SK-N-SH (cell line): ENCODE measurements around the gene CHD6. TPM values are rescaled to one million over a fixed set of nuclear protein-coding genes. Genes with fewer than 3 reads are reported as not detected.

Source experiments
- CTCF ChIA-PET: fragments of 300-600, 350-600 bp; formaldehyde crosslinking; extraction: SDS; loops from one replicate; lab custom pipeline; 2021; lab: Yijun Ruan, JAX
- POLR2A ChIA-PET: fragments of 350-600 bp; sonication (Branson Sonifier 250); formaldehyde crosslinking; extraction: SDS; loops from one replicate; lab custom pipeline; 2020; ENCODE audit warnings: antibody characterized with exemption, inconsistent platforms; lab: Yijun Ruan, JAX
- DNase-seq: peaks from one replicate; pipeline ENCODE4 v3.0.0; 2012
- H2AFZ ChIP-seq: fragments of 200-600 bp; sonication (generic); 2 replicates; pipeline ENCODE4 v1.8.1; 2016; ENCODE audit warnings: antibody characterized with exemption, mild to moderate bottlenecking, low read depth
- H3F3A ChIP-seq: fragments of 200-600 bp; sonication (generic); replicated peaks from 2 replicates; pipeline ENCODE3; 2016; ENCODE audit warnings: antibody characterized with exemption, mild to moderate bottlenecking; ENCODE audit not compliant: insufficient read depth
- H3K27ac ChIP-seq, 2 experiments: fragments of 200-500 bp in 1 of 2; fragments of 200-600 bp in 1 of 2; sonication (Bioruptor generic) in 1 of 2; sonication (generic), shearing (Covaris generic) in 1 of 2; 2 replicates each; pipeline versions ENCODE4 v1.5.1 to v1.6.1; 2014 to 2016; ENCODE audit warnings: low read depth in 2 of 2, inconsistent platforms in 1 of 2, low read length in 1 of 2, mild to moderate bottlenecking in 1 of 2, mixed read lengths in 1 of 2
- H3K27me3 ChIP-seq: fragments of 200-600 bp; sonication (generic), shearing (Covaris generic); 2 replicates; pipeline ENCODE4 v1.6.1; 2016; ENCODE audit warnings: mixed run types; ENCODE audit not compliant: insufficient read depth
- H3K36me3 ChIP-seq, 2 experiments: fragments of 200-500 bp in 1 of 2; fragments of 200-600 bp in 1 of 2; sonication (Bioruptor generic) in 1 of 2; sonication (generic) in 1 of 2; replicated peaks in 1 of 2; 2 replicates each; pipeline versions ENCODE3 to v1.5.1; 2014 to 2016; ENCODE audit warnings: low read length in 1 of 2, mild to moderate bottlenecking in 1 of 2; ENCODE audit not compliant: insufficient read depth in 2 of 2, control insufficient read depth in 1 of 2
- H3K4me1 ChIP-seq, 2 experiments: fragments of 200-500 bp in 1 of 2; fragments of 200-600 bp in 1 of 2; sonication (Bioruptor generic) in 1 of 2; sonication (generic), shearing (Covaris generic) in 1 of 2; 2 replicates each; pipeline versions ENCODE4 v1.5.1 to v1.6.1; 2014 to 2016; ENCODE audit warnings: low read depth in 1 of 2, low read length in 1 of 2, mixed run types in 1 of 2; ENCODE audit not compliant: insufficient read depth in 2 of 2, control insufficient read depth in 1 of 2
- H3K4me2 ChIP-seq: fragments of 200-600 bp; sonication (generic), shearing (Covaris generic); 2 replicates; pipeline ENCODE4 v1.6.1; 2017; ENCODE audit warnings: mixed run types
- H3K4me3 ChIP-seq, 2 experiments: fragments of 200-500 bp in 1 of 2; fragments of 200-600 bp in 1 of 2; sonication (Bioruptor generic) in 1 of 2; sonication (generic), shearing (Covaris generic) in 1 of 2; 2 replicates each; pipeline versions ENCODE4 v1.5.1 to v1.8.1; 2014 to 2016; ENCODE audit warnings: low read depth in 2 of 2, inconsistent platforms in 1 of 2, low read length in 1 of 2, mild to moderate bottlenecking in 1 of 2, mixed read lengths in 1 of 2, moderate library complexity in 1 of 2
- H3K79me2 ChIP-seq: fragments of 200-600 bp; sonication (generic); 2 replicates; pipeline ENCODE4 v1.8.1; 2017; ENCODE audit warnings: mild to moderate bottlenecking; ENCODE audit not compliant: insufficient read depth
- H3K9ac ChIP-seq: fragments of 200-600 bp; sonication (generic); 2 replicates; pipeline ENCODE4 v1.6.1; 2017; ENCODE audit warnings: mixed run types
- H3K9me2 ChIP-seq: fragments of 200-600 bp; sonication (generic); 2 replicates; pipeline ENCODE4 v1.6.1; 2017; ENCODE audit warnings: mixed run types
- H3K9me3 ChIP-seq: fragments of 200-600 bp; sonication (generic); 2 replicates; pipeline ENCODE4 v1.6.1; 2017; ENCODE audit warnings: mixed run types, mild to moderate bottlenecking, moderate library complexity
- H4K20me1 ChIP-seq: fragments of 200-600 bp; sonication (generic); 2 replicates; pipeline ENCODE4 v1.6.1; 2017; ENCODE audit warnings: mild to moderate bottlenecking, mixed run types; ENCODE audit not compliant: insufficient read depth
- EP300 ChIP-seq, 2 experiments: IDR thresholded peaks; 2 replicates each; pipeline versions ENCODE4 v1.4.0 to v1.6.1; 2012; ENCODE audit warnings: borderline replicate concordance in 1 of 2, low read depth in 1 of 2, low read length in 1 of 2
- EZH2phosphoT487 ChIP-seq: fragments of 200-600 bp; sonication (generic); IDR thresholded peaks from 2 replicates; pipeline ENCODE4 v1.6.1; 2017; ENCODE audit warnings: low read depth, mixed run types, mild to moderate bottlenecking, antibody characterized with exemption, moderate library complexity, borderline replicate concordance
- FOSL2 ChIP-seq: IDR thresholded peaks from 2 replicates; pipeline ENCODE4 v1.4.0; 2012; ENCODE audit warnings: low read depth, mild to moderate bottlenecking, moderate library complexity, borderline replicate concordance
- FOXJ3 ChIP-seq: sonication (generic); formaldehyde crosslinking; IDR thresholded peaks from 2 replicates; pipeline ENCODE4 v1.5.1; 2020; ENCODE audit warnings: mild to moderate bottlenecking, missing genetic modification reagents
- FOXM1 ChIP-seq: IDR thresholded peaks from 2 replicates; pipeline ENCODE4 v1.4.0; 2012; ENCODE audit warnings: low read depth, mild to moderate bottlenecking
- GABPA ChIP-seq: IDR thresholded peaks from 2 replicates; pipeline ENCODE4 v1.4.0; 2012; ENCODE audit warnings: low read depth, mild to moderate bottlenecking
- GATA2 ChIP-seq: sonication (generic); formaldehyde crosslinking; IDR thresholded peaks from 2 replicates; pipeline ENCODE4 v1.5.0; 2020; ENCODE audit warnings: mild to moderate bottlenecking, missing genetic modification reagents
- JUND ChIP-seq: IDR thresholded peaks from 2 replicates; pipeline ENCODE4 v1.4.0; 2012
- NFIC ChIP-seq: IDR thresholded peaks from 2 replicates; pipeline ENCODE4 v1.4.0; 2012; ENCODE audit warnings: borderline replicate concordance
- RAD21 ChIP-seq: IDR thresholded peaks from 2 replicates; pipeline ENCODE4 v1.6.1; 2012; ENCODE audit warnings: mild to moderate bottlenecking, low read length
- SMC3 ChIP-seq: IDR thresholded peaks from 2 replicates; pipeline ENCODE4 v1.6.1; 2012; ENCODE audit warnings: low read depth, low read length, improper control_type of control experiment
- TAF1 ChIP-seq: IDR thresholded peaks from 2 replicates; pipeline ENCODE4 v1.6.1; 2012; ENCODE audit warnings: low read depth, mild to moderate bottlenecking, low read length, moderate library complexity, borderline replicate concordance
- TEAD4 ChIP-seq: IDR thresholded peaks from 2 replicates; pipeline ENCODE4 v1.4.0; 2012; ENCODE audit warnings: mild to moderate bottlenecking, borderline replicate concordance; ENCODE audit not compliant: insufficient read depth
- YY1 ChIP-seq: IDR thresholded peaks from 2 replicates; pipeline ENCODE4 v1.4.0; 2012; ENCODE audit warnings: low read depth, mild to moderate bottlenecking
- WGBS: methylation state at CpG from one replicate; pipeline ENCODE4 v1.1.6; 2017; ENCODE audit warnings: low lambda C conversion rate; 5-methylcytosine and 5-hydroxymethylcytosine counted together
- polyA plus RNA-seq, 3 experiments: library from polyadenylated mRNA; depleted of rRNA; stranded (reverse); fragments of >200 nt; gene quantifications; 2 replicates each; pipeline ENCODE4 v1.2.3, GENCODE V29; 2012
- TF ChIP-seq, protein P1 (sequence below): IDR thresholded peaks from 2 replicates; pipeline ENCODE4 v1.6.1; 2012; ENCODE audit warnings: mild to moderate bottlenecking, low read depth, low read length, moderate library complexity
- TF ChIP-seq, protein P2 (sequence below): IDR thresholded peaks from 2 replicates; pipeline ENCODE4 v1.4.0; 2012; ENCODE audit warnings: low read depth, borderline replicate concordance
- TF ChIP-seq, protein P3 (sequence below): IDR thresholded peaks from 2 replicates; pipeline ENCODE4 v1.4.0; 2012; ENCODE audit warnings: low read depth

Gene CHD6
- polyA plus RNA-seq, 1 of the 3 experiments (the other 2 are of a cell fraction) = 7.1 TPM

DNA sequence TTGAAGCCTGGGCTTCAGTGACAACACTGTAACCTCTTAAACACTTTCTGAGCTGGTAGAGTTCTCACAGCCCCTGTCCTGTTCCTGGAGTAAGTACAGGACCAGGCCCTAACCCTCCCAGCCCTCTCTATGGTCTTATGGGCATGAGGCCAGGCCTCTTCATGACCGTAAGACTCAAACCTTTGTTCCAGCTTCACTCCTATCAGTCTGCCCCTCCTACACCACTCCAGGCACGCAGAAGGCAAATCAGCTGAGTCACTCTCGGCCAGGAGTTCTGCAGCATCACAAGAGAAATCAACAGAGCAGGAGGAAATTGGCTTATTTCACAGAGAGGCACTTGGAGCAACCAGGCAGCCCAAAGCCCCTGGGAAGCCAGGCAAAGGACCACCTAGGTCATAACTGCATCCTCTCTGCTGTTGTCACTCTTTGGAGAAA lies 25.3 kb upstream of the CHD6 start:
- Histone ChIP-seq H3K36me3 (no peaks in the 10 kb centered on the region), H4K20me1 (no peaks in the 10 kb centered on the region), H3K79me2 (no peaks in the 10 kb centered on the region), H3K9me2 (no peaks in the 10 kb centered on the region), H3K9ac (no peak overlapping the region), H3F3A (no peaks in the 10 kb centered on the region), H3K9me3 (no peaks in the 10 kb centered on the region), H3K4me3 (no peak overlapping the region), H3K4me2 (no peak overlapping the region; the same call in 1 of the 2 replicates), H3K4me1 (peaks cover 0 to 2% of the 10 kb centered on the region in 2 experiments; a peak in 1 of 4 replicates), H3K27ac (no peak overlapping the region), H2AFZ (no peak overlapping the region), H3K27me3 (peaks cover 4% of the 10 kb centered on the region; the same call in 1 of the 2 replicates)
- 13% methylated on average over 3 of the region's 3 CpGs for WGBS
- ChIA-PET CTCF (interaction anchor here (1.5 to 1.7 kb wide), 2 partner anchors 10 to 11 kb away, joined by 3 to 5 read pairs; no protein-coding TSS in a partner anchor), POLR2A (no interaction called here)
- DNase-seq = no peak
- TF ChIP-seq, protein P1, sequence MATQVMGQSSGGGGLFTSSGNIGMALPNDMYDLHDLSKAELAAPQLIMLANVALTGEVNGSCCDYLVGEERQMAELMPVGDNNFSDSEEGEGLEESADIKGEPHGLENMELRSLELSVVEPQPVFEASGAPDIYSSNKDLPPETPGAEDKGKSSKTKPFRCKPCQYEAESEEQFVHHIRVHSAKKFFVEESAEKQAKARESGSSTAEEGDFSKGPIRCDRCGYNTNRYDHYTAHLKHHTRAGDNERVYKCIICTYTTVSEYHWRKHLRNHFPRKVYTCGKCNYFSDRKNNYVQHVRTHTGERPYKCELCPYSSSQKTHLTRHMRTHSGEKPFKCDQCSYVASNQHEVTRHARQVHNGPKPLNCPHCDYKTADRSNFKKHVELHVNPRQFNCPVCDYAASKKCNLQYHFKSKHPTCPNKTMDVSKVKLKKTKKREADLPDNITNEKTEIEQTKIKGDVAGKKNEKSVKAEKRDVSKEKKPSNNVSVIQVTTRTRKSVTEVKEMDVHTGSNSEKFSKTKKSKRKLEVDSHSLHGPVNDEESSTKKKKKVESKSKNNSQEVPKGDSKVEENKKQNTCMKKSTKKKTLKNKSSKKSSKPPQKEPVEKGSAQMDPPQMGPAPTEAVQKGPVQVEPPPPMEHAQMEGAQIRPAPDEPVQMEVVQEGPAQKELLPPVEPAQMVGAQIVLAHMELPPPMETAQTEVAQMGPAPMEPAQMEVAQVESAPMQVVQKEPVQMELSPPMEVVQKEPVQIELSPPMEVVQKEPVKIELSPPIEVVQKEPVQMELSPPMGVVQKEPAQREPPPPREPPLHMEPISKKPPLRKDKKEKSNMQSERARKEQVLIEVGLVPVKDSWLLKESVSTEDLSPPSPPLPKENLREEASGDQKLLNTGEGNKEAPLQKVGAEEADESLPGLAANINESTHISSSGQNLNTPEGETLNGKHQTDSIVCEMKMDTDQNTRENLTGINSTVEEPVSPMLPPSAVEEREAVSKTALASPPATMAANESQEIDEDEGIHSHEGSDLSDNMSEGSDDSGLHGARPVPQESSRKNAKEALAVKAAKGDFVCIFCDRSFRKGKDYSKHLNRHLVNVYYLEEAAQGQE = no peak
- TF ChIP-seq TAF1 (no peak), FOXM1 (no peak), NFIC (no peak), SMC3 (no peak), RAD21 (no peak), EP300 (IDR thresholded peaks at IDR 0.05; ENCODE audit: borderline replicate concordance in 1 of 2, low read depth in 1 of 2, low read length in 1 of 2) (no peak), GABPA (no peak), TEAD4 (no peak), JUND (no peak)
- TF ChIP-seq, protein P2, sequence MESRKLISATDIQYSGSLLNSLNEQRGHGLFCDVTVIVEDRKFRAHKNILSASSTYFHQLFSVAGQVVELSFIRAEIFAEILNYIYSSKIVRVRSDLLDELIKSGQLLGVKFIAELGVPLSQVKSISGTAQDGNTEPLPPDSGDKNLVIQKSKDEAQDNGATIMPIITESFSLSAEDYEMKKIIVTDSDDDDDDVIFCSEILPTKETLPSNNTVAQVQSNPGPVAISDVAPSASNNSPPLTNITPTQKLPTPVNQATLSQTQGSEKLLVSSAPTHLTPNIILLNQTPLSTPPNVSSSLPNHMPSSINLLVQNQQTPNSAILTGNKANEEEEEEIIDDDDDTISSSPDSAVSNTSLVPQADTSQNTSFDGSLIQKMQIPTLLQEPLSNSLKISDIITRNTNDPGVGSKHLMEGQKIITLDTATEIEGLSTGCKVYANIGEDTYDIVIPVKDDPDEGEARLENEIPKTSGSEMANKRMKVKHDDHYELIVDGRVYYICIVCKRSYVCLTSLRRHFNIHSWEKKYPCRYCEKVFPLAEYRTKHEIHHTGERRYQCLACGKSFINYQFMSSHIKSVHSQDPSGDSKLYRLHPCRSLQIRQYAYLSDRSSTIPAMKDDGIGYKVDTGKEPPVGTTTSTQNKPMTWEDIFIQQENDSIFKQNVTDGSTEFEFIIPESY = no peak

DNA sequence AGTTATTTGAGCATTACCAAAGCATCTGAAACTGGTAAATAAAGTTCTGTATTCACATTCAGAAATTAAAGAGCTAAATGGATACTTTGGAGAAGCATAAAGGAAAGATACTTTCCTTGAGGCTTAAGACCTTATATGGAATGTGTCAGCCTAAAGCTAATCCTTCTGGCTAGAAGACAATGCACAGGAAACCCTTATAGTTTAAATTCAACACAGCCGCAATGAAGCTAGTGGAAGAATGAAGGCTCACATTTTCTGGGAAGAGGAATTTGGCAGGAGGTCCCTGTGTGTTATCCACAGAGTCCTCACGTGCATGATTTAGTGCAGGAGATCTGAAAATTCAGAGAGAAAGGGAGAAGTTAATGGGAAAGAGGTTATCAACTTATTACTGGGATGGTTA lies 21.5 kb upstream of the CHD6 start:
- Histone ChIP-seq H3K27me3 (no peaks in the 10 kb centered on the region), H3K9me2 (no peaks in the 10 kb centered on the region), H2AFZ (no peak overlapping the region), H3K4me1 (peaks cover 0 to 2% of the 10 kb centered on the region in 2 experiments; a peak in 1 of 4 replicates), H3K27ac (no peak overlapping the region), H3K4me3 (no peak overlapping the region), H3F3A (no peaks in the 10 kb centered on the region), H3K36me3 (no peaks in the 10 kb centered on the region), H3K9ac (no peak overlapping the region), H3K9me3 (no peaks in the 10 kb centered on the region), H4K20me1 (no peaks in the 10 kb centered on the region), H3K79me2 (no peaks in the 10 kb centered on the region), H3K4me2 (no peak overlapping the region)
- TF ChIP-seq FOSL2 (no peak), YY1 (no peak), GATA2 (CRISPR knock-in tag) (no peak), RAD21 (no peak), SMC3 (no peak), FOXM1 (no peak), EP300 (IDR thresholded peaks at IDR 0.05; ENCODE audit: borderline replicate concordance in 1 of 2, low read depth in 1 of 2, low read length in 1 of 2) (no peak), FOXJ3 (CRISPR knock-in tag) (no peak), EZH2phosphoT487 (no peak)
- TF ChIP-seq, protein P1 = no peak
- TF ChIP-seq, protein P3, sequence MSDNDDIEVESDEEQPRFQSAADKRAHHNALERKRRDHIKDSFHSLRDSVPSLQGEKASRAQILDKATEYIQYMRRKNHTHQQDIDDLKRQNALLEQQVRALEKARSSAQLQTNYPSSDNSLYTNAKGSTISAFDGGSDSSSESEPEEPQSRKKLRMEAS = no peak
- CTCF ChIA-PET = interaction anchor here (1.1 kb wide), 1 partner anchor 99 kb away, joined by 3 read pairs; no protein-coding TSS in a partner anchor
- DNase-seq = no peak
- WGBS = 50% methylated on average over 2 of the region's 2 CpGs
- POLR2A ChIA-PET = no interaction called here
